ENCODE data around the gene RNF128.

The RNF128 gene, protein sequence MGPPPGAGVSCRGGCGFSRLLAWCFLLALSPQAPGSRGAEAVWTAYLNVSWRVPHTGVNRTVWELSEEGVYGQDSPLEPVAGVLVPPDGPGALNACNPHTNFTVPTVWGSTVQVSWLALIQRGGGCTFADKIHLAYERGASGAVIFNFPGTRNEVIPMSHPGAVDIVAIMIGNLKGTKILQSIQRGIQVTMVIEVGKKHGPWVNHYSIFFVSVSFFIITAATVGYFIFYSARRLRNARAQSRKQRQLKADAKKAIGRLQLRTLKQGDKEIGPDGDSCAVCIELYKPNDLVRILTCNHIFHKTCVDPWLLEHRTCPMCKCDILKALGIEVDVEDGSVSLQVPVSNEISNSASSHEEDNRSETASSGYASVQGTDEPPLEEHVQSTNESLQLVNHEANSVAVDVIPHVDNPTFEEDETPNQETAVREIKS

DNA sequence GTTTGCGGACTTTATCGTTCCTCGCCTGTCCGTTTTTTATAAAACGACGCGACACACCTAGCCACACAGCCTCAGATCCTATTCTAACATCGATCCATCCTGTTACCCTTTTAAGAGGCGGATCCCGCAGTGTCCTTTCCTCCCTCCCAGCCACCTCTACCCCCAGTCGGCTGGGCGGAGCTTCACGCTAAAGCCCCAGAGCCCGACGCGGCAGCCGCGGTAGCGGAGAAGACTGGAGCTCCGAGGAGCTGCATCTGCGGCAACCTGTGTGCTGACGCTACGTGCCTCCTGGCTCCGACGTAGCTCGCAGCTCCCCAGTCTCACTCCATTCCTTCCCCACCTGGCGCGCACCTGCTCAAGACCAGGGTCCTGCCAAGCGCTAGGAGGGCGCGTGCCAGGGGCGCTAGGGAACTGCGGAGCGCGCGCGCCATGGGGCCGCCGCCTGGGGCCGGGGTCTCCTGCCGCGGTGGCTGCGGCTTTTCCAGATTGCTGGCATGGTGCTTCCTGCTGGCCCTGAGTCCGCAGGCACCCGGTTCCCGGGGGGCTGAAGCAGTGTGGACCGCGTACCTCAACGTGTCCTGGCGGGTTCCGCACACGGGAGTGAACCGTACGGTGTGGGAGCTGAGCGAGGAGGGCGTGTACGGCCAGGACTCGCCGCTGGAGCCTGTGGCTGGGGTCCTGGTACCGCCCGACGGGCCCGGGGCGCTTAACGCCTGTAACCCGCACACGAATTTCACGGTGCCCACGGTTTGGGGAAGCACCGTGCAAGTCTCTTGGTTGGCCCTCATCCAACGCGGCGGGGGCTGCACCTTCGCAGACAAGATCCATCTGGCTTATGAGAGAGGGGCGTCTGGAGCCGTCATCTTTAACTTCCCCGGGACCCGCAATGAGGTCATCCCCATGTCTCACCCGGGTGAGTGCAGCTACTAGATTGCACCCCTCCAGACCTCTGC lies at the start of gene RNF128:
Gene RNF128, plus strand, starts transcription at position 217 of the 953 bp plus-strand sequence. Its CDS starts 213 bp downstream, at position 430.
- DNase-seq, result no peak

DNA sequence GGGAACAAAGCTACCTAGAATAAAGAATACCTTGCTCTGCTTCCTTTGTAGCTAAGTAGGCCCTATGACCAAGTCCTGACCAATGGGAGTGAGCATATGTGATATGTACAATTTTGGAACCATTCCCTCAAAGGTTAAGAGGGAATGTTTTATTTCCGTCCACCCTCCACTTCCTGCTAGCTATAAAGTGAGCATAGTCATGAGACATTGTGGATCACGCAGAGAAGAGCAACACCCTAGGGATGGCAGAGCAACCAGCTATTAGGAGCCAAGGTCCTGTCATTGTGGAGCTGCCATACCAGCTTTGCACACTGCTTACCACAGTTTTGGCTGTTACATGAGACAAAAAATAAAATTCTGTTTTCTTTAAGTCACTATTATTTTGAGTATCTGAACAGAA lies 45.8 kb upstream of the RNF128 start:
- no peak for DNase-seq

DNA sequence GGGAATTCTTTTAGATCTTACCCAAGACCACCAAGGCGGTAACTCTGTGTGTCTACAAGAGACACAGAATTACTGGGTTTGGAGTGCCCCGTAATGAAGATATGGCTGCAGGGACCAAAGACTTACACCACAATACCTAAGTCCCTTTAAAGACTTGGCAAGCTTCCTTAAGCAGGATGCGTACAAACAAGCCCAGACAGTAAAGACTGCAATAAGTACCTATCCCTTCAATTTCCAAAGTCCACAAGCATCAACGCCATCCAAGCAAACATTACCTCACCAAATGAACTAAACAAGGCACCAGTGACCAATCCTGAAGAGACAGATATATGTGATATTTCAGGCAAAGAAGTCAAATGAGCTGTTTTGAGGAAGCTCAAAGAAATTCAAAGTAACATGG lies 42.3 kb upstream of the RNF128 start:
- no peak for DNase-seq

DNA sequence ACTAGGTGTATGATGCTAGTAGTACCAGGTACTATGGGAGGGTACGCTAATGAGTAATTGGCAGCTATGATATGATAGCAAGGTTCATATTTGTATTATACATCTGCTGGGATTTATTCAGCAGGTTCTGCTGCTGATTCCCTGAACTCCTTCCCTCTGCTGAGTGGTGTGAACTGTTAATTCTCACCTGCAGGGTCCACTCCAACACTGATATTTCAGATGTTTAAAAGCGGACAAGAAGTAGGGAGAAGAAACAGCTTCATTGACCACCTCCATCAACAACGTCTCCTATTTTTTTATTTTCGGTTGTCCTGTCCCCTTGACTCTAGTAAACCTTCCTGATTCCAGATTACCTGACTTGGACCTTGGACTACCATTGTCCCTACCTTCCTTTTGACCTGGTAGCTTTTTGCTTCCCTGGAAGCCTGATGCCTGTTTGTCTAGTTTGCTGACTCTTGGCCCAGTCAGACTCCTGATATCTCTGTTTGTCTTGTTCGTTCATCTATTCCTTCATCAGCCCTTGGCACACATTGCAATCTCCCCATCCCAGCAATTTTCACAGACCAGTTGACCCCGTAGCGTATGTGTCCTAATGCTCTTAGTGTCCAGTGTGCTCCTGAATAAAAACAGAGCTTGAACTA lies 34.0 kb upstream of the RNF128 start:
- no peak for DNase-seq

DNA sequence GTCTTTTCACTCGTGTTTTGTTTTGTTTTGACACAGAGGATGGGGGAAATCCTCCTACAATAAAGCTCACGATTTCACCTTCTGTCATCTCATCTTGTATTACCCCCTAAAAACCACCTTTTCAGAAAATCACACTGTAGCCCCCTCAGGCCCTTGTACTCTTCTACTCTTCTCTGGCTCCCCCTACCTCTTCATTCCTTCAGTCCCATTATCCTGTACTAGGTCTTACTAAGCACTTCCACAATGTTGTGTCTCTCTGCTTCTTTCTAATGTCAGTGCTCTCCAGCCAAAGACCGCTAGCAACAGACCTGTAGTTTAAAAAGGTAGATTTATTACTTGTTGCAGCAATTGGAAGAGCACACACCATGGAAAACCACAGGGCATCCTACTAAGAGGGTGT lies 30.0 kb upstream of the RNF128 start:
- DNase-seq, result no peak

DNA sequence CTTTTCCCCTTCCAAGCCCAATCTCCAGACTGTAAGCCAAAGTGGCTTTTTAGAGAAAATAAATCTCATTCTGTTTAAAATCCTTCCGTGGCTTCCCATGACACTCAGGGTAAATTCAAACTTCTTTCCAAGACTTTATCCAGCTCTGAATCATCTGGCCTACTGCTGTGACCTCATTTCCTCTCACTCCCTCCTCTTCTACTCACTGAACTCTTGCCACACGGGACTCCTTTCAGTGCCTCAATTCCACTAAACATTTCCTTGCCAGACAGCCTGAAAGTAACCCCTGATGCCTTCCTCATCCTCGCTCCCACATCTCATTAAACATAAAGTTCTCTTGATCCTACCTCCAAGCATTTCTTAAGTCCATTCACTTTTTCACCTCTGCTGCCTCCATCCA lies 27.8 kb upstream of the RNF128 start:
- DNase-seq, result no peak

DNA sequence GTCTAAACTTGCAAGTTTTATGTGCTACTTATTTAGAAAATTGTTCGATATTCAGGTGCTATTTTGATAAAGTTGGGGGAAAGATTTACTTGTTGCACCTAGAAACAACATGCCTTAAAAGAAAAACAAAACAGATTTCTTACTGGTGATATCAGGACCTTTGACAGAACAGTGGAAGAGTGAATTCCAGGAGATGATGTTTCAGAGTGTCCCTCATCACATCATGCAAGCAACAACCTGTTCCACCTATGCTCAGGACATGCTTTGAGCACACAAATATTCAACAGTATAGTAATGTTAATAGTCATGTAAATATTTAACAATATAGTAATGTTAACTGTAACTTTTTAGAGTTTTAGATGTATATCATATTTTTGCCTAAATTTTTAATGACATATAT lies 23.9 kb upstream of the RNF128 start:
- DNase-seq, result no peak

DNA sequence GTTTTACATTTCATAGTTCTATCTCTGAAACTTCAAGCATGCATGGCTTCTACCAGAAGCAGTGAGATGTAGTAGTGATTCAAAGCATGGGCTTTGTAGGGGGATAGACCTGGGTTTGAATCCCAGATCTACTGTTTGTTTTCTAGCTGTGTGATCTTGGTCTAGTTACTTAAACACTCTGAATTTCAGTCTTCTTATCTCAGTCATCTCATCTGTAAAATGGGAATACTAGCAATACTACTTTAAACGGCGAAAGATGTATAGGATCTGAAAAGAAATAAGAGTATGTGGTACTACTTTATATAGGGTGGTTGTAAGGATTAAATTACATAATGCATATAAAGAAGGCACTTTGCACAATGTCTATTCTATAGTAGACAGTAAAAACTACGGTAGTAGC lies 20.0 kb upstream of the RNF128 start:
- DNase-seq, result no peak

DNA sequence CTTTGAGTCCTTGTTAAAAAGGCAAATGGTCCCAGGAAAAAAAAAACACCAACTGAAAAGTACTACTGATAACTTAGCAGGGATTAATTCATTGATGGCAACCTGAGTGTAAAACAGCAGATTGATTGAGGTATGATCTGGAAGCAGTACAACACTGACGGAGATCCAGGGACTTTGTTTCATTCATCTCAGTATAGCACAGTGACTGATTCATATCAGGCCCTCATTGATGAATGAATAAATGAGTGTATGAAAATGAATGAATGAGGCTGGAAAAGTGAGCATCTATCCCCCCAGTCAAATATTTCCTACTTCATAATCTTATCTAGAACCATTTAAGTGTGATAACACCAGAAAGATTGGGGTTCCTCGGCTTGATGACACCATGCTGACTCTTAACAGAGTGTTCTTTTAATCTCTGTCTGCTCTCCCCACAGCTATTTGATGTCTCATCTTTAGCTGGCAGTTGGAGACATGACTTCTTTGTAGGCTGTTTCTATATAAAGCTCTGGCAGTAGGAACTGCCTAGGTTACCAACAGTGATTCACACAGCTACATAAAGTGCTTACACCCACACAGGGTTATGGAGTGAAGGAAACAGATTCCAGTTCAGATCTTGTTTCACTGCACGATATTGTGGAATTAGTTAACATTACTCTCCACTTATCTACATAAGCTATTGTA lies 18.6 kb upstream of the RNF128 start:
- DNase-seq, result no peak

DNA sequence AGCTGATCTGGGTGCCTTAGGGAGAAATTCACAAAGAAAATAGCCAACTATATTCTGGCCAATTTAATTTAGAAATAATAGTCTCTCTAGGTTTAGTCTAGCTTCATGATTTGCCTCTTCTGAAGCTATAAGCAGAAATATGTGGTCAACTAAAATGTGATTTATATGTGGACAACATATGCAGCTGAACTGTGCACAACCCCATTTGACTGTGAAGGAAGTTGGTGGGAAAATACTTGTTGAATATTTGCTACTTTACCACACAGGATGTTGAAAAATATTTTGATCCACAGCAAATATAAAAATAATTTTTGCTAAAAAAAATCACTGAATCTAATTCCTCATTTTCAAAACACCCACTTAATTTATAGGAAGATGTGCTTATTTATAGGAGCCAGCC lies 15.7 kb upstream of the RNF128 start:
- DNase-seq, result no peak

DNA sequence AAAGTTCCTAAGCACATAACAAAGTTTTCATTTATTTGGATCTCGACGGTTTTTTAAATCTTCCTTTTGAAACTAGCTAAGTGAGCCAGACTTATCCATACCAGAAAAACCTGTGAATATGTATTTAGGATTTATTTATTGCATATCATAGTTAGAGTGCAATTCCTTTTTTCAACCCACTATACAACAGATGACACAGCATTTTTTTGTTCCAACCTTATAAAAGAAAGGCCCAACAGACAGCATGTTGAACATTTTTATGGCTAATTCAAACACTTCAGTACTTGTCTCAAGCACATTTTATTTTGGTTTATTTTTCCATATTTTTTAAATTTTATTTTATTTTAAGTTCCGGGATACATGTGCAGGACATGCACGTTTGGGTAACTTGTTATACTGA lies 15.1 kb upstream of the RNF128 start:
- DNase-seq, result no peak

DNA sequence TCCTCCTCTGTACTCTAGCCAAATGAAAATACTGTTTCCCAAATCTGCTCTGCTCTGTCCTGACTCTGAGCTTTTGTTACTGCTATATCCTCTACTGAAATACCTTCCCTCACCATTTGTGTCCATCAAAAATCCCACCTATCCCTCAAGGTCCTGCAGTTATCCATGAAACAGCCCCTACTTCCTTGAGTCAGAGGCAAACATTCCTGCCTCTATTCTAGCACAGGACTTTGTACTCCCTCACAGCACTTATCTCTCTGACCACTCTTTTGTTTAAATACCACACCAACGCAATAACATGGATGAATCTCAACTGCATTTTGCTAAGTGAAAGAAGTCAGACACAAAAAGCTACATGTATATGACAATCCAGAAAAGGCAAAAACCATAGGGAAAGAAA lies 10.5 kb upstream of the RNF128 start:
- DNase-seq, result no peak

DNA sequence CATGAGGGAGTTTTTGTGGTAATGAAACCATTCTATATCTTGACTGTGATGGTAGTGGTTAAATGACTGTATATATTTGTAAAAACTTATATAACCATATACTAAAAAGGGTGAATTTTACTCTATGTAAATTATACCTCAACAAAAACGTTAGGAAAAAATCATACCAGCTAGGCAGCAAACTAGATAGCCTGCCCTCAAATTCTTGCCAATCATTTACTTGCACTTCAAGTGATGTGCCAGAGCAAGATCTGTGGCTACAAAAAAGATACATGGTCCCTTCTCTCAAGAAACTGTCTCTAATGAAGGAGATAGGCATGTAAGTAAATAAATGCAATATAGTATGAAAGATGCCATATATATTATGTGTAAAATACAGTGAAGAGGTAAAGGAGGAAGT lies 10.0 kb upstream of the RNF128 start:
- no peak for DNase-seq

DNA sequence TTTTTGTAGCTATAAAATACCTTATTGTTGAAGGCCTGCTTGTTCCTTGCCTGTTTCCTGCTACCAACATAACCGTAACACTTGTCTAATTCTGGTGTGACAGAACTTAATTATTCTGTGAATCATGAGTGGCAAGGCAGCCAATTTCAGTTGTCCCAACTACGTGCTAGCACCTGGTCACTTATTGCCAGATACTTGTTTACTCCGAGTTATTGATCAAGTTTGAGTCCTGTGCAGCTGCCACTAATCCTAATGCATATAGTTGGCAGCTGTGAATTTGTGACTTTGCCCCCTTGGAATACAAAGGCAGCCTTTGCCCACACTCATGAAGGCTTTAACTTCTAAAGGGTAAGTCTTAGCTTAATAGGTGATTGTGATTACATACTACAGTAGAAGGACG lies 7.8 kb upstream of the RNF128 start:
- DNase-seq, result no peak

DNA sequence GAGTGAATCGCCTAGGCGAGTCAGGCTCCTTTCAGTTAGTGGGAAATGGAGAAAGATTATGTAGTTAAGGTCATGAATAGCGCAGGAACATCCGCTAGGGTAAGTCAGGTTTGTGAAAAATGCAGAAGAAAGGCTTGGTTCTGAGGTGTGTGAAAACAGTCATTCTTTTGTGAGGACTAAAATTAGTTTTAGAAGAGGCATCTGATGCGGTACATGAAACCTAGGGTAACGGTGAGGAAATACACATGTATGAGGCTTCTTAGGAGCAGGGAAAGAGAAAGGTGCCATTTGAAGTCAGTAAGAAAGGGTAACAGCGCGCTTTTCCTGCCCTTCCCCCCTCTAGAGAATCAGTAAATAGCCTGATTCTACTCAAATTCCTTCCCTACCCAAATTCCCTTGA lies 570 bp upstream of the RNF128 start:
- no peak for DNase-seq

DNA sequence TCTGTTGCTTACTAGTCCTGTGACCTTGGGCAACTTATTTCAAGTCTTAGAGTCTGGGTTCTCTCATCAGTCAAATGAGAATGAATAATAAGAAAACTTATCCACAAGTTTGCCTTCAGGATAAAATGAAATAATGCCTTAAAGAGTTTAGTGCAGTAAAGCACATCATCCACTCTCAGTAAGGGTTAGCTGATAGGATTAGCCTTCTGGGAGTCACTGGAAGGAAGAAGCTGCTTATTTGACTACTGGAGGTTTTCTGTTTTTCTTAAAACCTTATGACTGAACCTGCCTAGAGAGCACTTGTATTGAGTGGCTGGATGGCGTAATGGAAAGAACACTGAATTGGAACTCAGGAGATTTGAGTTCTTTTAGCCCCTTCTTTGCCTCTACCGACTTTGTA lies 1.8 kb downstream of the RNF128 start:
- no peak for DNase-seq

DNA sequence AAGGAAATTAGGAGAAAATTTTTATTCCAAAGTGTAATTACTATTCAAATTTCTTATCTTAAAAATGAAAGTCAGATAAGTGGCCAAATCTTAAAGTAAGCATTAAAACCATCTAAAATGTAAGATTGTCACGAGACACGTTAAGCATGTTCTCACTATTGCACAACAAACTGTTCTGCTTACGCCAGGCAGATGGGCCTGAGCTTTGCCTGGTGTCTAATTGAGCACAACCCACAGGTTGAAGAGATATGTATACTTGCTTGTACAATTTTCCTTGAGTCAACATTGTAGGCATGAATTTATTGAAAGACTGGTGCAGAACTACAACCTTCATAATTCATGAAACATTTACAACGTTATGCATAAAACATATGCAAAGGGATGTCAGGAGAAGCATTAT lies 3.9 kb downstream of the RNF128 start:
- no peak for DNase-seq

DNA sequence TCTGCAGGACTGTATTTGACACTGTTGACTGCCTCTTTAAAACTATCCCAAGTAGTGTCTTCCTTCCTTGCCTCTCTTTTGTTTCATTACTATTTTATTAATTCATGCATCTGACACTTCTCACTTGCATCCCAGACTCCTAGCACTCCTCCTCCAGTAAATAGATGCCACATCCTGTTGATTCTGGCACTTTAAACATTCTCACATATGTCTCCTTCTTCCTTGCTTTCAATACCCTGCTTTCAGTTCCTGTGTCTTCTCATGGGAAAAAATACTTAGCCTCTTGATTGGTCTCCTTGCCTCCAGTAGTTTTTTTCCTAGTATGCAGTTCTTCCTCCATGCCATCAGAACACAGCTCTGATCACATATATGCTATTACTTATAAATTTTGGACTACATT lies 5.1 kb downstream of the RNF128 start:
- no peak for DNase-seq

DNA sequence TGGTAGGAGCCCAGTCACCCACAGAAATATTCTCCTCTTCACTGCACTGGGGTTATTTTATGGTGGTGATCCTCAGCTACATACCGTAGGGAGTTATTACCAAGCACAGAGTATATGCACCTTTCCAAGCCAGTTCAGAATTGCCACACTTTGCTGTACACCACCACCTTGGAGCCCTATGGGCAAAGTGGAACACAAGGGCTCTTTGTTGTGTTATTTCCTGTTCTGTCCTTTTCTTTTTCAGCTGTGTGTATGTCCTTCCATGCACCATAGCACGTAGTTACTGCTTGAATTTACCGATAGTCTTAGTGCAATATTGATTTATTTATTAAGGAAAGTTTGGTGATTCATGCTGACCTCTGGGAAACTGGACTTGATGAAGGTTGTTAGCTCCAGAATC lies 8.3 kb downstream of the RNF128 start:
- DNase-seq, result no peak

DNA sequence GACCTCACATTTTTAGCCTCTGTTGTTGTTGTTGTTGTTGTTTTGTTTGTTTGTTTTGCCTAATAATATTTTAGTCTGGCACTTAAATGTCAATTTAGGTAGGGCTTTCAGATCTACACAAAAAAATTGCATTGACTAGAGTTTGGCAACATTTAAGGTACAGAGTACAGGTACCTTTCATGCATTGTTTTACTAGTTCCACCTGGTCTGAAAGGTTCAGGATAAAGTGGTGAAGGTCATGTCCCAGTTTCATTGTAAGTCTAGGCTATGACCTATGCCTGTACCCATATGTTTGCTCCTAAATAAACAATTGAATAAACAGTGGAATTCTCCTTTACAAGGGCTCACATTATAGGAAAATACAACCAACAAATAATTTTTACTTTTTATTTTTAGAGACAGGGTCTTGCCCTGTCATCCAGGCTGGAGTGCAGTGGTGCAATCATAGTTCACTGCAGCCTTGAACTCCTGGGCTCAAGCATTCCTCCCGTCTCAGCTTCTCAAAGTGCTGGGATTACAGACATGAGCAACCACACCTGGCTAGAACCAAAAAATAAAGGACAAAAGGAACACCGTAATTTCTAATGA lies 13.8 kb downstream of the RNF128 start:
- DNase-seq, result no peak

DNA sequence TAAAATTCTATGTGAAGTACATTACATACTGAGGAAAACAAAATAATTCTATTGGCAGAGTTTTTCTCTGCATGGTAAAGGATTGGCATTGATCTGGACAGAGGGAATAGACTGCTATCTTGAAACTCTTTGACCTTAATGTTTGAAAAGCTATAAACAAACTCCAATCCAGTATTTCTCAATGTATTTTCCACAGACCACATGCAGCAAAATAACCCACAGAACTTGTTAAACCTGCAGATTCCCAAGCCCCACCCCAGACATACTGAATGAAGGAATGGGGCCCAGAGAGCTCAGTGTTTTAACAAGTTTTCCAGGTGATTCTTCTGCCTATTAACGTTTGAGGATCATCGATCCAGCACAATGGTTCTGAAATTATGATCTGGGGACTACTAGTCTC lies 15.7 kb downstream of the RNF128 start:
- DNase-seq, result no peak

DNA sequence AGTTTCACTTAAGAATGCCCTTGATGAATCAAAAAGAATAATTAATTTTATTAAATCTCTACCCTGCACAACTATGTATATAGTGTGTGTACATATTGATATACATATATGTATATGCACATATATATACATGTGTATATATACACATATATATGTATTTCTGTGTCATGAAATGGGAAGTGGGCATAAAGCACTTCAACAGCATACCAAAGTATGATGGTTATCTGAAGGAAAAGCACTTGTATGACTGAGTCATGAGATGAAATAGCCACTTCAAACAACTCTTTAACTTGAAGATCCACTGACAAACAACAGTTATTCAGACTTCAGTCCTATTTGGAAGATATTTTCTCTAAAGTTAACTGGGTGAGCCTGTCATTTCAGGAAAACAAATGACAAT lies 16.3 kb downstream of the RNF128 start:
- DNase-seq, result no peak

DNA sequence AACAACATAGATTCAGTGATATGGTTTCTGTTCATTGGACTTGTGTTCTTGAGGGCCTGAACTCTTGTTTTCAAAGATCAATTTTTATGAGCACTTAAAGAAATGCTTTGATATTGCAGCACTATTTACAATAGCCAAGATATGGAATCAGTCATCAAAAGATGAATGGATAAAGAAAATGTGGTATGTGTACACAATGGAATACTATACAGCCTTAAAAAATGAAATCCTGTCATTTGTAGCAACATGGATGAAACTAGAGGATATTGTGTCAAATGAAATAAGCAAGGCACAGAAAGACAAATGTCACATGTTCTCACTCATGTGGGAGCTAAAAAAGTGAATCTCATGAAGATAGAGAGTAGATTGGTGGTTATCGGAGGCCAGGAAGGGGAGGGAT lies 21.9 kb downstream of the RNF128 start:
- no peak for DNase-seq
